K562 (cell line): Measurements from ENCODE around the gene MOG. TPM values are rescaled to one million over a fixed set of nuclear protein-coding genes. Genes with fewer than 3 reads are reported as not detected.
A peak's percentile ranks its signal among the peaks of the same experiment; 100 is the strongest.

ENCODE experiments used
- ATAC-seq: fragments of 200-7000 bp; cut with Tn5 transposase; 3 replicates; pipeline ENCODE4 v1.9.1; 2020; ENCODE audit warnings: moderate library complexity
- BruUV-seq: library from RNA; stranded (reverse); fragments of 400-500 nt; replicated peaks from 2 replicates; lab custom pipeline; 2021; lab: Mats Ljungman, UMichigan
- CTCF ChIA-PET: fragments of 300-600 bp; formaldehyde crosslinking; extraction: SDS; loops from one replicate; lab custom pipeline; 2021; ENCODE audit warnings: low intra/inter-chr PET ratio; lab: Yijun Ruan, JAX
- POLR2A ChIA-PET: fragments of 300-600, 350-650 bp; sonication (Branson Sonifier 250); formaldehyde crosslinking; extraction: SDS; loops from one replicate; lab custom pipeline; 2021; ENCODE audit warnings: antibody characterized with exemption, inconsistent platforms; lab: Yijun Ruan, JAX
- DNase-seq, 4 experiments: peaks; one replicate each; pipeline versions ENCODE4 v3.0.0 to v3.0.0-alpha.2; 2011 to 2018; ENCODE audit warnings: low spot score in 3 of 4, mixed read lengths in 3 of 4; ENCODE audit errors: extremely low read depth in 1 of 4
- FAIRE-seq: peaks from 2 replicates; lab custom pipeline; 2011; peaks lifted over from hg19 to GRCh38; lab: Jason Lieb, UNC
- H2AFZ ChIP-seq: 2 replicates; pipeline ENCODE4 v1.6.0; 2011; ENCODE audit warnings: low read depth, low read length, control low read depth, inconsistent platforms
- H3K27ac ChIP-seq: fragments of 200-600 bp; 3 replicates; pipeline ENCODE4 v1.8.0; 2011; ENCODE audit warnings: low read depth, mild to moderate bottlenecking, control low read depth, inconsistent platforms, low read length, moderate library complexity, mixed read lengths; ENCODE audit errors: extremely low read depth
- H3K27me3 ChIP-seq, 2 experiments: fragments of 300-600 bp in 1 of 2; 2 replicates in 1 of 2; 3 replicates in 1 of 2; pipeline versions ENCODE4 v1.6.0 to v1.8.0; 2011; ENCODE audit warnings: inconsistent platforms in 2 of 2, low read length in 2 of 2, mild to moderate bottlenecking in 1 of 2, mixed read lengths in 1 of 2, moderate library complexity in 1 of 2; ENCODE audit not compliant: control insufficient read depth in 2 of 2, insufficient read depth in 2 of 2
- H3K36me3 ChIP-seq: fragments of 300-600 bp; 3 replicates; pipeline ENCODE4 v1.8.0; 2011; ENCODE audit warnings: mild to moderate bottlenecking, low read length, inconsistent platforms; ENCODE audit not compliant: control insufficient read depth, insufficient read depth
- H3K4me1 ChIP-seq, 2 experiments: fragments of 200-600 bp in 1 of 2; replicated peaks in 1 of 2; 2 replicates in 1 of 2; 3 replicates in 1 of 2; pipeline versions ENCODE4 v1.5.1 to v1.8.0; 2011; ENCODE audit warnings: inconsistent platforms in 2 of 2, low read length in 2 of 2, mild to moderate bottlenecking in 1 of 2, mixed read lengths in 1 of 2, moderate library complexity in 1 of 2; ENCODE audit not compliant: control insufficient read depth in 2 of 2, insufficient read depth in 2 of 2
- H3K4me2 ChIP-seq: 2 replicates; pipeline ENCODE4 v1.6.1; 2011; ENCODE audit warnings: low read length, control low read depth, inconsistent platforms, mixed read lengths; ENCODE audit not compliant: insufficient read depth
- H3K4me3 ChIP-seq: fragments of 200-600 bp; sonication (generic), shearing (Covaris generic); 2 replicates; pipeline ENCODE4 v1.5.1; 2016; ENCODE audit warnings: control low read depth, inconsistent platforms
- H3K79me2 ChIP-seq: fragments of 200-600 bp; 3 replicates; pipeline ENCODE4 v1.8.0; 2011; ENCODE audit warnings: low read length, inconsistent platforms; ENCODE audit not compliant: control insufficient read depth, insufficient read depth
- H3K9ac ChIP-seq, 2 experiments: 2 replicates each; pipeline versions ENCODE4 v1.6.0 to v1.6.1; 2011; ENCODE audit warnings: low read depth in 2 of 2, low read length in 2 of 2, control low read depth in 1 of 2, inconsistent platforms in 1 of 2, mild to moderate bottlenecking in 1 of 2, mixed read lengths in 1 of 2; ENCODE audit not compliant: insufficient read depth in 1 of 2
- H3K9me1 ChIP-seq: one replicate; pipeline ENCODE4 v1.6.0; 2011; ENCODE audit warnings: inconsistent platforms, mild to moderate bottlenecking, low read length, moderate library complexity; ENCODE audit not compliant: control insufficient read depth, insufficient read depth
- H3K9me3 ChIP-seq: replicated peaks from 2 replicates; pipeline ENCODE4 v1.5.1; 2011; ENCODE audit warnings: low read depth, low read length, inconsistent platforms; ENCODE audit not compliant: control insufficient read depth, insufficient read depth
- H4K20me1 ChIP-seq: replicated peaks from 2 replicates; pipeline ENCODE4 v1.6.1; 2011; ENCODE audit warnings: low read length, inconsistent platforms, mixed read lengths; ENCODE audit not compliant: control insufficient read depth, insufficient read depth
- CEBPB ChIP-seq: fragments of 450-650 bp; IDR thresholded peaks from 2 replicates; pipeline ENCODE4 v1.6.1; 2016; ENCODE audit warnings: missing genetic modification characterization, missing compliant biosample characterization
- KDM1A ChIP-seq, 2 experiments: fragments of 450-650 bp; IDR thresholded peaks; 2 replicates each; pipeline ENCODE4 v1.6.1; 2016; ENCODE audit warnings: mild to moderate bottlenecking in 2 of 2
- MCM2 ChIP-seq: fragments of 450-650 bp; IDR thresholded peaks from 2 replicates; pipeline ENCODE4 v1.6.1; 2017; ENCODE audit warnings: low read depth, mild to moderate bottlenecking
- NCOA4 ChIP-seq: fragments of 450-650 bp; IDR thresholded peaks from 2 replicates; pipeline ENCODE4 v1.6.1; 2018; ENCODE audit warnings: mild to moderate bottlenecking; ENCODE audit not compliant: partially characterized antibody
- PHF20 ChIP-seq: fragments of 450-650 bp; IDR thresholded peaks from 2 replicates; pipeline ENCODE4 v1.6.1; 2018; ENCODE audit not compliant: partially characterized antibody
- RNF2 ChIP-seq: sonication (generic); IDR thresholded peaks from 2 replicates; pipeline ENCODE4 v1.6.1; 2016
- YY1 ChIP-seq, 3 experiments: IDR thresholded peaks; 2 replicates each; pipeline ENCODE4 v1.6.1; 2011; ENCODE audit warnings: low read length in 2 of 3, mild to moderate bottlenecking in 2 of 3, moderate library complexity in 2 of 3, borderline replicate concordance in 1 of 3, control low read depth in 1 of 3, low read depth in 1 of 3; ENCODE audit not compliant: insufficient read depth in 3 of 3, insufficient replicate concordance in 2 of 3, control insufficient read depth in 1 of 3, insufficient read length in 1 of 3; ENCODE audit errors: extremely low read depth in 1 of 3
- WGBS: fragments of 100-300 bp; shearing (Covaris generic); methylation state at CpG from one replicate; pipeline ENCODE4 v1.1.6; 2016; ENCODE audit warnings: low coverage, mixed read lengths; ENCODE audit not compliant: insufficient coverage; ENCODE audit errors: missing lambda C conversion rate; 5-methylcytosine and 5-hydroxymethylcytosine counted together
- in situ Hi-C: fragments of 300-500 bp; cut with MboI; formaldehyde crosslinking; loops from 4 replicates; pipeline ENCODE4 v1.15.0; 2018; ENCODE audit warnings: inconsistent platforms, mixed read lengths
- intact Hi-C: fragments of 100-400 bp; cut with micrococcal nuclease; formaldehyde crosslinking; loops from 2 replicates; pipeline ENCODE4 v1.14.2; 2022
- polyA plus RNA-seq, 8 experiments: library from polyadenylated mRNA; depleted of rRNA in 4 of 8; stranded (reverse) in 5 of 8; unstranded in 3 of 8; fragments of >200 nt; fragmentation: Nextera tagmentation in 2 of 8; fragmentation: Illumina TruSeq in 1 of 8; extraction: Ambion mirVana in 2 of 8; extraction: Trizol in 1 of 8; gene quantifications; 2 replicates each; pipeline versions ENCODE4 v1.2.1 to v1.2.3, GENCODE V29; 2011 to 2014; ENCODE audit warnings: inconsistent platforms in 1 of 8, missing spikeins in 1 of 8
- total RNA-seq, 7 experiments: library from RNA; depleted of rRNA in 6 of 7; stranded (reverse); fragments of >200 nt in 6 of 7; fragmentation: Illumina TruSeq in 2 of 7; extraction: Trizol in 2 of 7; gene quantifications; 2 replicates each; pipeline versions ENCODE4 v1.2.1 to v1.2.3, GENCODE V29; 2011 to 2021; ENCODE audit warnings: low replicate concordance in 1 of 7
- TF ChIP-seq, protein P1 (sequence below), 2 experiments: fragments of 150-350 bp in 1 of 2; IDR thresholded peaks; 2 replicates each; pipeline ENCODE4 v1.6.1; 2012 to 2016; ENCODE audit warnings: low read depth in 2 of 2, low read length in 2 of 2, mild to moderate bottlenecking in 1 of 2, moderate library complexity in 1 of 2
- TF ChIP-seq, protein P2 (sequence below): fragments of 450-650 bp; IDR thresholded peaks from 2 replicates; pipeline ENCODE4 v1.6.1; 2016; ENCODE audit warnings: antibody characterized with exemption
- TF ChIP-seq, protein P3 (sequence below), 2 experiments: fragments of 450-650 bp in 1 of 2; sonication (generic) in 1 of 2; formaldehyde crosslinking; conservative IDR thresholded peaks; 2 replicates each; pipeline versions ENCODE4 v1.4.0 to v1.8.1; 2020 to 2022; ENCODE audit warnings: mild to moderate bottlenecking in 1 of 2, missing genetic modification reagents in 1 of 2
- TF ChIP-seq, protein P4 (sequence below): fragments of 250-450 bp; sonication (Bioruptor Pico); IDR thresholded peaks from 2 replicates; pipeline ENCODE4 v1.4.0; 2020; ENCODE audit warnings: mild to moderate bottlenecking, moderate library complexity

The MOG gene
- total and polyA plus RNA-seq, 9 of the 15 experiments (the other 6 are each of a cell fraction or from before 2014, with no cell fraction given), result not detected

DNA sequence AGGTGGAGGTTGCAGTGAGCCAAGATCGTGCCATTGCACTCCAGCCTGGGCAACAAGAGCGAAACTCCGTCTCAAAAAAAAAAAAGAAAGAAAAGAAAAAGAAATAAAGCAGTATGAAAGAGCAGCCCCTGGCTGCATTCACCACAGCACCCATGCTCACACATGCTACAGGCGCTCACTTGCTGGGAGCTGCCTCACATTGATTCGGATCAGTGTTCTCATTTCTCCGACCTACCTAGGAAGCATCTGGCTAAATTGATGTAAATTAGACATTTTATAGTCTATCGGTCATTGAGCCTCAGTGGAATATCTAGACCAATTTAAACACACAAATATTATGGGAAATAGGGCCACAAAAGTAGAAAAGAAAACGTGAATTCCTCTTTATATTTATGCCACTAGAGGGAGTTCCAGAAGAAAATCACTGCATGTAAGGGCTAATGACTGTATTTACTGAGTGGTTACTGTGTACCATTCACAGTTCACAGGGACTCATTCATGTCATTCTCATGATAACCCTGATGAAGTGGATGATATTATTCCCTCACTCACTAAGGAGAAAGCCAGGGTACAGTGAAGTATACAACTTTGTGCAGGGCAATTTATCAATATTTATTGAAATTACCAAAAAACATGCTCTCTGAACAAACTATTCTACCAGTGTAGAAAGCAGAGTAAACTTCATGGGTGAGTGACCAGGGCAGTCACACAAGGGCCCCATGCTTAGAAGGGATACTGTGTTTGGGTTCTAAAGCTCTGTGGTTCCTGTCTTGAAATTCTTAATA lies 5.3 kb upstream of the MOG start (continued):
- TF ChIP-seq, protein P1, sequence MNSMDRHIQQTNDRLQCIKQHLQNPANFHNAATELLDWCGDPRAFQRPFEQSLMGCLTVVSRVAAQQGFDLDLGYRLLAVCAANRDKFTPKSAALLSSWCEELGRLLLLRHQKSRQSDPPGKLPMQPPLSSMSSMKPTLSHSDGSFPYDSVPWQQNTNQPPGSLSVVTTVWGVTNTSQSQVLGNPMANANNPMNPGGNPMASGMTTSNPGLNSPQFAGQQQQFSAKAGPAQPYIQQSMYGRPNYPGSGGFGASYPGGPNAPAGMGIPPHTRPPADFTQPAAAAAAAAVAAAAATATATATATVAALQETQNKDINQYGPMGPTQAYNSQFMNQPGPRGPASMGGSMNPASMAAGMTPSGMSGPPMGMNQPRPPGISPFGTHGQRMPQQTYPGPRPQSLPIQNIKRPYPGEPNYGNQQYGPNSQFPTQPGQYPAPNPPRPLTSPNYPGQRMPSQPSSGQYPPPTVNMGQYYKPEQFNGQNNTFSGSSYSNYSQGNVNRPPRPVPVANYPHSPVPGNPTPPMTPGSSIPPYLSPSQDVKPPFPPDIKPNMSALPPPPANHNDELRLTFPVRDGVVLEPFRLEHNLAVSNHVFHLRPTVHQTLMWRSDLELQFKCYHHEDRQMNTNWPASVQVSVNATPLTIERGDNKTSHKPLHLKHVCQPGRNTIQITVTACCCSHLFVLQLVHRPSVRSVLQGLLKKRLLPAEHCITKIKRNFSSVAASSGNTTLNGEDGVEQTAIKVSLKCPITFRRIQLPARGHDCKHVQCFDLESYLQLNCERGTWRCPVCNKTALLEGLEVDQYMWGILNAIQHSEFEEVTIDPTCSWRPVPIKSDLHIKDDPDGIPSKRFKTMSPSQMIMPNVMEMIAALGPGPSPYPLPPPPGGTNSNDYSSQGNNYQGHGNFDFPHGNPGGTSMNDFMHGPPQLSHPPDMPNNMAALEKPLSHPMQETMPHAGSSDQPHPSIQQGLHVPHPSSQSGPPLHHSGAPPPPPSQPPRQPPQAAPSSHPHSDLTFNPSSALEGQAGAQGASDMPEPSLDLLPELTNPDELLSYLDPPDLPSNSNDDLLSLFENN (IDR thresholded peaks at IDR 0.05; ENCODE audit: low read depth in 2 of 2, low read length in 2 of 2), result no peak

DNA sequence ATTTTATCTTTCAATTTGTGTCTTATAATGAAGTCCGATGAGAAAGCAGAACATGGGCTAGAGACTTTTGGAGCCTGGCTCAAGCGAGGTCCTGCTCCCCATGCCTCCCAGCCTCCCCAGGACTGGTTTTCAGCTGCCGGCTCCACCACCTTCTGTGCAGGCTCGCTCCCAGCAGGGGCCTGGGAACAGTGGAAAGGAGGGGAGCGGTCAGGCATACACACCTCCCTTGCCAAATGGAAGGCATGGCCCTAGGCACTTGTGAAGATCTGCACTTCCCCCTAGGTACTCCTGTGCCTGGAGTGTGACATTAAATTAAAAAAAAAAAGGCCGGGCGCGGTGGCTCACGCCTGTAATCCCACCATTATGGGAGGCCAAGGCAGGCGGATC lies 4.7 kb upstream of the MOG start:
- ChIA-PET CTCF (interaction anchor here (0.6 to 1.7 kb wide), 3 partner anchors 34 to 182 kb away, joined by 3 to 6 read pairs (median 6); no protein-coding TSS in a partner anchor), POLR2A (no interaction called here)
- no TSS peak for BruUV-seq
- no peak overlapping the region for H2AFZ ChIP-seq
- no peaks in the 10 kb centered on the region for H3K9me1 ChIP-seq
- H3K4me2 ChIP-seq, result no peak overlapping the region
- TF ChIP-seq, protein P2, sequence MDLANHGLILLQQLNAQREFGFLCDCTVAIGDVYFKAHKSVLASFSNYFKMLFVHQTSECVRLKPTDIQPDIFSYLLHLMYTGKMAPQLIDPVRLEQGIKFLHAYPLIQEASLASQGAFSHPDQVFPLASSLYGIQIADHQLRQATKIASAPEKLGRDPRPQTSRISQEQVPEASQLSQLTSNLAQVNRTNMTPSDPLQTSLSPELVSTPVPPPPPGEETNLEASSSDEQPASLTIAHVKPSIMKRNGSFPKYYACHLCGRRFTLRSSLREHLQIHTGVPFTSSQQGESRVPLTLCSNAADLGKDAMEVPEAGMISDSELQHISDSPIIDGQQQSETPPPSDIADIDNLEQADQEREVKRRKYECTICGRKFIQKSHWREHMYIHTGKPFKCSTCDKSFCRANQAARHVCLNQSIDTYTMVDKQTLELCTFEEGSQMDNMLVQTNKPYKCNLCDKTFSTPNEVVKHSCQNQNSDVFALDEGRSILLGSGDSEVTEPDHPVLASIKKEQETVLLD, result no peak
- TF ChIP-seq, protein P3, sequence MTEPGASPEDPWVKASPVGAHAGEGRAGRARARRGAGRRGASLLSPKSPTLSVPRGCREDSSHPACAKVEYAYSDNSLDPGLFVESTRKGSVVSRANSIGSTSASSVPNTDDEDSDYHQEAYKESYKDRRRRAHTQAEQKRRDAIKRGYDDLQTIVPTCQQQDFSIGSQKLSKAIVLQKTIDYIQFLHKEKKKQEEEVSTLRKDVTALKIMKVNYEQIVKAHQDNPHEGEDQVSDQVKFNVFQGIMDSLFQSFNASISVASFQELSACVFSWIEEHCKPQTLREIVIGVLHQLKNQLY (CRISPR knock-in tag; conservative IDR thresholded peaks at IDR 0.05), result no peak
- TF ChIP-seq KDM1A (IDR thresholded peaks at IDR 0.05) (no peak), CEBPB (tag) (no peak), RNF2 (no peak), MCM2 (no peak), PHF20 (no peak), NCOA4 (no peak), YY1 (IDR thresholded peaks at IDR 0.05; ENCODE audit: borderline replicate concordance in 1 of 3, control insufficient read depth in 1 of 3, extremely low read depth in 1 of 3, insufficient read depth in 3 of 3, insufficient read length in 1 of 3, insufficient replicate concordance in 2 of 3, low read depth in 1 of 3, low read length in 2 of 3) (no peak)
- TF ChIP-seq, protein P4, sequence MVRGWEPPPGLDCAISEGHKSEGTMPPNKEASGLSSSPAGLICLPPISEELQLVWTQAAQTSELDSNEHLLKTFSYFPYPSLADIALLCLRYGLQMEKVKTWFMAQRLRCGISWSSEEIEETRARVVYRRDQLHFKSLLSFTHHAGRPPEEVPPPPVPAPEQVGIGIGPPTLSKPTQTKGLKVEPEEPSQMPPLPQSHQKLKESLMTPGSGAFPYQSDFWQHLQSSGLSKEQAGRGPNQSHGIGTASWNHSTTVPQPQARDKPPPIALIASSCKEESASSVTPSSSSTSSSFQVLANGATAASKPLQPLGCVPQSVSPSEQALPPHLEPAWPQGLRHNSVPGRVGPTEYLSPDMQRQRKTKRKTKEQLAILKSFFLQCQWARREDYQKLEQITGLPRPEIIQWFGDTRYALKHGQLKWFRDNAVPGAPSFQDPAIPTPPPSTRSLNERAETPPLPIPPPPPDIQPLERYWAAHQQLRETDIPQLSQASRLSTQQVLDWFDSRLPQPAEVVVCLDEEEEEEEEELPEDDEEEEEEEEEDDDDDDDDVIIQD (CRISPR knock-in tag), result no peak
- H3K27ac ChIP-seq, result no peak overlapping the region
- H3K9ac ChIP-seq, result no peak overlapping the region
- ATAC-seq, result no peak
- DNase-seq, result peak in 1 of 4 experiments; percentile 5
- H3K36me3 ChIP-seq, result no peaks in the 10 kb centered on the region
- H4K20me1 ChIP-seq, result no peaks in the 10 kb centered on the region
- 17% methylated on average over 9 of the region's 10 CpGs for WGBS
- no peak overlapping the region for H3K4me3 ChIP-seq
- intact Hi-C loops (loop anchor here (5.0 kb wide), 2 partner anchors 100 to 215 kb away; partner anchors contain the start of gene OR10C1), in situ Hi-C loops (no loop called here)
- H3K4me1 ChIP-seq, result peaks cover 0 to 3% of the 10 kb centered on the region in 2 experiments; a peak in 2 of 5 replicates
- H3K27me3 ChIP-seq, result peaks cover 16 to 27% of the 10 kb centered on the region in 2 experiments; a peak in 4 of 5 replicates
- no peaks in the 10 kb centered on the region for H3K79me2 ChIP-seq
- H3K9me3 ChIP-seq, result no peaks in the 10 kb centered on the region
- no peak for FAIRE-seq
